HG03045 (cell line): ENCODE results near the gene IDH1.
"Not testable (repeated sequence)": the region's sequence is repeated elsewhere in the genome, so short reads cannot be mapped to it uniquely, and the experiment has no call there.

ENCODE experiments used
- ATAC-seq: cut with Tn5 transposase; IDR thresholded peaks from one replicate; pipeline ENCODE4 v1.9.1; 2021; ENCODE audit warnings: mild to moderate bottlenecking, moderate library complexity; ENCODE audit not compliant: unreplicated experiment

IDH1 gene

GRCh38 chr2:208222351-208222750, 32.5 kb downstream of the IDH1 start:
- no peak for ATAC-seq

- ATAC-seq = not testable (repeated sequence)
Measured at GRCh38 chr2:208221873-208222272, 33.0 kb downstream of the IDH1 start.

GRCh38 chr2:208210688-208211451, 44.0 kb downstream of the IDH1 start:
- ATAC-seq = no peak

GRCh38 chr2:208208335-208209085, 46.4 kb downstream of the IDH1 start:
- no peak for ATAC-seq

GRCh38 chr2:208207769-208208168, 47.1 kb downstream of the IDH1 start:
- no peak for ATAC-seq

GRCh38 chr2:208204166-208204565, 50.7 kb downstream of the IDH1 start:
- ATAC-seq = no peak

GRCh38 chr2:208195531-208195930, 59.3 kb downstream of the IDH1 start:
- no peak for ATAC-seq

- ATAC-seq = no peak
Measured at GRCh38 chr2:208192611-208193236, 62.1 kb downstream of the IDH1 start.

- no peak for ATAC-seq
Measured at GRCh38 chr2:208189810-208190503, 64.9 kb downstream of the IDH1 start, which contains the start of gene C2orf80. C2orf80 (minus strand) TSS chr2:208190030; CDS start chr2:208186986, 3,044 bp downstream.

- ATAC-seq = no peak
Measured at GRCh38 chr2:208189069-208189809, 65.6 kb downstream of the IDH1 start.

GRCh38 chr2:208186893-208187292, 68.0 kb downstream of the IDH1 start:
- no peak for ATAC-seq

GRCh38 chr2:208186465-208186864, 68.4 kb downstream of the IDH1 start:
- ATAC-seq = no peak
